B cell (primary cell): ENCODE measurements around the gene SLC50A1. TPM values are rescaled to one million over a fixed set of nuclear protein-coding genes. Genes with fewer than 3 reads are reported as not detected.
"Not testable (repeated sequence)": the region's sequence is repeated elsewhere in the genome, so short reads cannot be mapped to it uniquely, and the experiment has no call there.

ENCODE experiments used
- ATAC-seq: fragments of 200-7000 bp; cut with Tn5 transposase; one replicate; pipeline ENCODE4 v1.10.0; 2021; ENCODE audit warnings: low read depth, mild to moderate bottlenecking, moderate number of reproducible peaks, moderate library complexity
- CTCF ChIA-PET: fragments of 350-600 bp; sonication (Branson Sonifier 250); formaldehyde crosslinking; loops from one replicate; lab custom pipeline; 2021; ENCODE audit warnings: antibody characterized with exemption, inconsistent platforms; lab: Charles Lee
- POLR2A ChIA-PET: fragments of 350-600 bp; sonication (Branson Sonifier 250); formaldehyde crosslinking; loops from one replicate; lab custom pipeline; 2021; ENCODE audit warnings: antibody characterized with exemption; lab: Charles Lee
- DNase-seq: peaks from one replicate; pipeline ENCODE4 v3.0.0; 2013
- H2AFZ ChIP-seq: 2 replicates; pipeline ENCODE4 v1.6.1; 2012; ENCODE audit warnings: mild to moderate bottlenecking, low read depth, low read length; ENCODE audit not compliant: insufficient read depth, poor library complexity, severe bottlenecking
- H3K27ac ChIP-seq, 2 donors: 1 replicate in 1 of 2; 2 replicates in 1 of 2; pipeline ENCODE4 v1.5.1; 2012 to 2013; ENCODE audit warnings: low read length in 2 of 2, mild to moderate bottlenecking in 2 of 2, moderate library complexity in 1 of 2
- H3K27me3 ChIP-seq, 4 experiments: fragments of 200-600 bp in 1 of 4; sonication (generic) in 1 of 4; replicated peaks in 1 of 4; 1 replicate in 2 of 4; 2 replicates in 2 of 4; pipeline versions ENCODE4 v1.6.1 to v1.7.0; 2013 to 2016; ENCODE audit warnings: low read length in 3 of 4, mild to moderate bottlenecking in 2 of 4, mixed read lengths in 1 of 4, moderate library complexity in 1 of 4; ENCODE audit not compliant: insufficient read depth in 4 of 4, control insufficient read depth in 3 of 4; ENCODE audit errors: control extremely low read depth in 1 of 4
- H3K36me3 ChIP-seq, 2 experiments: replicated peaks in 1 of 2; 1 replicate in 1 of 2; 2 replicates in 1 of 2; pipeline versions ENCODE4 v1.6.1 to v1.7.1; 2013; ENCODE audit warnings: low read length in 1 of 2; ENCODE audit not compliant: insufficient read depth in 2 of 2, control insufficient read depth in 1 of 2; ENCODE audit errors: control extremely low read depth in 1 of 2, extremely low read depth in 1 of 2
- H3K4me1 ChIP-seq, 2 donors: fragments of 200-600 bp in 1 of 2; sonication (generic) in 1 of 2; 1 replicate in 1 of 2; 2 replicates in 1 of 2; pipeline versions ENCODE4 v1.5.1 to v1.6.1; 2013 to 2017; ENCODE audit warnings: low read length in 2 of 2; ENCODE audit not compliant: control insufficient read depth in 2 of 2, insufficient read depth in 2 of 2
- H3K4me2 ChIP-seq: replicated peaks from 2 replicates; pipeline ENCODE3; 2012; ENCODE audit warnings: mild to moderate bottlenecking, low read depth, low read length; ENCODE audit not compliant: poor library complexity, severe bottlenecking
- H3K4me3 ChIP-seq, 5 experiments: fragments of 200-600 bp in 1 of 5; sonication (generic) in 1 of 5; 1 replicate in 3 of 5; 2 replicates in 2 of 5; pipeline versions ENCODE4 v1.5.1 to v1.7.0; 2011 to 2016; ENCODE audit warnings: low read length in 4 of 5, mild to moderate bottlenecking in 4 of 5, low read depth in 2 of 5, control low read depth in 1 of 5, moderate library complexity in 1 of 5; ENCODE audit not compliant: insufficient read depth in 1 of 5; ENCODE audit errors: control extremely low read depth in 1 of 5, extremely low read depth in 1 of 5
- H3K79me2 ChIP-seq: fragments of 200-600 bp; sonication (generic); one replicate; pipeline ENCODE4 v1.6.0; 2016; ENCODE audit warnings: low read length; ENCODE audit not compliant: control insufficient read depth, insufficient read depth
- H3K9ac ChIP-seq: fragments of 200-600 bp; sonication (generic); 2 replicates; pipeline ENCODE4 v1.6.1; 2017; ENCODE audit warnings: mild to moderate bottlenecking, low read length, moderate library complexity
- H3K9me3 ChIP-seq, 3 donors: one replicate each; pipeline versions ENCODE4 v1.6.1 to v1.7.1; 2013; ENCODE audit warnings: low read length in 2 of 3; ENCODE audit not compliant: control insufficient read depth in 2 of 3, insufficient read depth in 1 of 3; ENCODE audit errors: control extremely low read depth in 1 of 3
- H4K20me1 ChIP-seq: 2 replicates; pipeline ENCODE4 v1.6.0; 2012; ENCODE audit warnings: mild to moderate bottlenecking, low read length; ENCODE audit not compliant: insufficient read depth, control insufficient read depth, poor library complexity, severe bottlenecking
- H3K27ac Mint-ChIP-seq: one replicate; pipeline ENCODE4 v1.8.0; 2021; ENCODE audit warnings: mixed read lengths
- H3K27me3 Mint-ChIP-seq: one replicate; pipeline ENCODE4 v1.8.0; 2021; ENCODE audit warnings: mixed read lengths
- H3K4me1 Mint-ChIP-seq: one replicate; pipeline ENCODE4 v1.8.0; 2021; ENCODE audit warnings: mixed read lengths
- H3K4me3 Mint-ChIP-seq: one replicate; pipeline ENCODE4 v1.8.0; 2021; ENCODE audit warnings: mixed read lengths
- H3K9me3 Mint-ChIP-seq: one replicate; pipeline ENCODE4 v1.8.0; 2022; ENCODE audit warnings: mixed read lengths; ENCODE audit not compliant: insufficient read depth
- EZH2 ChIP-seq: IDR thresholded peaks from 2 replicates; pipeline ENCODE4 v1.6.1; 2012; ENCODE audit warnings: borderline replicate concordance, low read depth, mild to moderate bottlenecking, moderate library complexity, low read length; ENCODE audit not compliant: insufficient read depth, poor library complexity, severe bottlenecking
- WGBS: methylation state at CpG from one replicate; pipeline ENCODE4 v1.1.5; 2013; ENCODE audit warnings: missing lambda C conversion rate; ENCODE audit not compliant: insufficient coverage; 5-methylcytosine and 5-hydroxymethylcytosine counted together
- intact Hi-C: fragments of 100-400 bp; cut with micrococcal nuclease; formaldehyde crosslinking; loops from one replicate; pipeline ENCODE4 v1.10.0; 2022
- polyA plus RNA-seq: library from polyadenylated mRNA; depleted of rRNA; stranded (reverse); fragments of >200 nt; gene quantifications from 2 replicates; pipeline ENCODE4 v1.2.3, GENCODE V29; 2012
- total RNA-seq, 2 donors: library from RNA; stranded (reverse); fragments of 120-200 nt in 1 of 2; gene quantifications; 1 replicate in 1 of 2; 2 replicates in 1 of 2; pipeline versions ENCODE4 v1.2.3 to v1.2.4, GENCODE V29; 2013 to 2022
- TF ChIP-seq, protein P1 (sequence below): fragments of 200-600 bp; IDR thresholded peaks from one replicate; pipeline ENCODE4 v1.8.0; 2022; ENCODE audit warnings: antibody characterized with exemption, mild to moderate bottlenecking

SLC50A1 gene
- total and polyA plus RNA-seq, 2 donors (not counting 1 experiment from before 2014, with no cell fraction given), result 62.8 to 86.8 TPM

DNA sequence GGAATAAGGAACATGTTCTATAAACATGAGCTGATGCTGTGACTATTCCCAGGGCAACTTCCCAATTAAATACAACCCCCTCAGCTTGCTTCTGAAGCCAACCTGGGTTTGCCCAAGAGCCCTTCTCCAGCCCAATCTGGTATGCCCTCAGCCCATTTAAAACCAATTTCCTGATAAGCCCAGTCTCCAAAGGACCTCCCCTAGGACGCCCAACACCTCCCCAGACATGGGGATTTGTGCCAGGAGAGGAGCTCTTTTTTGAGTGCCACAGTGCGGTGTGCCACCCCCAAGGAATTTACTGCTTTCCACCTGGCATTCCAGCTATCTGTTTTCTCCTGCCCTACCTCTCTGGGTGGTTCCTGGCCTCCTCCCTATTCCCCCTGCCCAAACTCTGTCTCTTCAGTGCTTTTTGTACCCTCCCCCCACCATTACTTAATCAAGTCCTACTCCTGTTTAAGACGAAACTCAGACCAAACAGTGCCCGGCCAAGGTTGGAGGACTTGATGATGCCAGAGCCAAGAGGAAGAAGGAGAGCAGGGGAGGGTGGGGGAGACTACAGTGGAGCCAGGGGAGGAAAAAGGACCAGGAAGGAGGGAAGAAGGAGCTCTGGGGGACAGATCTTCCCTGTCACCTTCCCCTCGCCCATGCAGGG, 19.4 kb upstream of the SLC50A1 start:
- WGBS, result 50% methylated on average over 2 of the region's 5 CpGs
- H3K9me3 Mint-ChIP-seq, result no peaks in the 10 kb centered on the region
- peaks cover 0 to 7% (median 3%) of the 10 kb centered on the region in 4 experiments for H3K27me3 ChIP-seq
- no peak for ATAC-seq
- no peaks in the 10 kb centered on the region for H3K36me3 ChIP-seq
- no peaks in the 10 kb centered on the region for H3K4me1 Mint-ChIP-seq
- no peak overlapping the region for H2AFZ ChIP-seq
- TF ChIP-seq, protein P1, sequence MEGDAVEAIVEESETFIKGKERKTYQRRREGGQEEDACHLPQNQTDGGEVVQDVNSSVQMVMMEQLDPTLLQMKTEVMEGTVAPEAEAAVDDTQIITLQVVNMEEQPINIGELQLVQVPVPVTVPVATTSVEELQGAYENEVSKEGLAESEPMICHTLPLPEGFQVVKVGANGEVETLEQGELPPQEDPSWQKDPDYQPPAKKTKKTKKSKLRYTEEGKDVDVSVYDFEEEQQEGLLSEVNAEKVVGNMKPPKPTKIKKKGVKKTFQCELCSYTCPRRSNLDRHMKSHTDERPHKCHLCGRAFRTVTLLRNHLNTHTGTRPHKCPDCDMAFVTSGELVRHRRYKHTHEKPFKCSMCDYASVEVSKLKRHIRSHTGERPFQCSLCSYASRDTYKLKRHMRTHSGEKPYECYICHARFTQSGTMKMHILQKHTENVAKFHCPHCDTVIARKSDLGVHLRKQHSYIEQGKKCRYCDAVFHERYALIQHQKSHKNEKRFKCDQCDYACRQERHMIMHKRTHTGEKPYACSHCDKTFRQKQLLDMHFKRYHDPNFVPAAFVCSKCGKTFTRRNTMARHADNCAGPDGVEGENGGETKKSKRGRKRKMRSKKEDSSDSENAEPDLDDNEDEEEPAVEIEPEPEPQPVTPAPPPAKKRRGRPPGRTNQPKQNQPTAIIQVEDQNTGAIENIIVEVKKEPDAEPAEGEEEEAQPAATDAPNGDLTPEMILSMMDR, result no peak
- TF ChIP-seq EZH2, result no peak
- CTCF ChIA-PET, result interaction anchor here (1.2 to 1.9 kb wide), 4 partner anchors 25 to 57 kb away, joined by 4 to 9 read pairs (median 4); partner anchors contain the start of gene KRTCAP2
- H3K4me1 ChIP-seq, result no peaks in the 10 kb centered on the region
- no peaks in the 10 kb centered on the region for H3K79me2 ChIP-seq
- intact Hi-C loops, result no loop called here
- no peaks in the 10 kb centered on the region for H3K9me3 ChIP-seq
- H3K9ac ChIP-seq, result no peak overlapping the region
- no peak overlapping the region for H3K4me2 ChIP-seq
- H3K4me3 ChIP-seq, result no peak overlapping the region
- H3K27ac ChIP-seq, result no peak overlapping the region
- H3K27ac Mint-ChIP-seq, result no peak overlapping the region
- DNase-seq, result no peak
- POLR2A ChIA-PET, result no interaction called here
- peaks cover 32% of the 10 kb centered on the region for H3K27me3 Mint-ChIP-seq
- no peaks in the 10 kb centered on the region for H4K20me1 ChIP-seq
- no peak overlapping the region for H3K4me3 Mint-ChIP-seq

DNA sequence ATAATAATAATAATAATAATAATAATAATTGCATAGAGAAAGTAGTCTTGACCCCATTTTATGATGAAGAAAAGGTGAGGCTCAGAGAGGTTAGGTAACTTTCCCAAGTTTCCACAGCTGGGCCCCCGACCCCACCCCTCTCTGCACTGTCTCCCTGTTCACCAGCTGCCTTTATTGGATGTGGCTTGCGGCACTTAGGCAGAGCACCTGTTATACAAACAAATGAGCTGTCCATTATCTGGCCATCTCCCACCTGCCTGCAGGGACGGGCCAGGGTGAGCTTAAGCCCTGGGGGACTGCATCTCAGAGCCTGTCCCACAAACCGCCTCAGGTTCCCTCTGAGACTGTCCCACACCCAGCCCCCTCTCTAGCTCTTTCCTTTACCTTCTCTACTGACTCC, 18.0 kb upstream of the SLC50A1 start:
- WGBS, result 96% methylated on average over 3 of the region's 4 CpGs
- Histone ChIP-seq H3K9ac (no peak overlapping the region), H3K4me1 (no peaks in the 10 kb centered on the region), H3K79me2 (no peaks in the 10 kb centered on the region), H3K4me3 (no peak overlapping the region), H3K27me3 (peaks cover 0 to 5% (median 2%) of the 10 kb centered on the region in 4 experiments), H3K36me3 (no peaks in the 10 kb centered on the region), H3K9me3 (no peaks in the 10 kb centered on the region), H3K27ac (no peak overlapping the region), H4K20me1 (no peaks in the 10 kb centered on the region), H3K4me2 (no peak overlapping the region), H2AFZ (no peak overlapping the region)
- Mint-ChIP-seq H3K27ac (no peak overlapping the region), H3K27me3 (peaks cover 38% of the 10 kb centered on the region), H3K4me3 (no peak overlapping the region), H3K9me3 (no peaks in the 10 kb centered on the region), H3K4me1 (no peaks in the 10 kb centered on the region)
- intact Hi-C loops, result no loop called here
- DNase-seq, result no peak
- no peak for ATAC-seq
- ChIA-PET CTCF (interaction anchor here (0.5 to 1.5 kb wide), 2 partner anchors 26 to 50 kb away, joined by 3 to 5 read pairs; no protein-coding TSS in a partner anchor), POLR2A (no interaction called here)
- TF ChIP-seq, protein P1, result no peak
- no peak for TF ChIP-seq EZH2

DNA sequence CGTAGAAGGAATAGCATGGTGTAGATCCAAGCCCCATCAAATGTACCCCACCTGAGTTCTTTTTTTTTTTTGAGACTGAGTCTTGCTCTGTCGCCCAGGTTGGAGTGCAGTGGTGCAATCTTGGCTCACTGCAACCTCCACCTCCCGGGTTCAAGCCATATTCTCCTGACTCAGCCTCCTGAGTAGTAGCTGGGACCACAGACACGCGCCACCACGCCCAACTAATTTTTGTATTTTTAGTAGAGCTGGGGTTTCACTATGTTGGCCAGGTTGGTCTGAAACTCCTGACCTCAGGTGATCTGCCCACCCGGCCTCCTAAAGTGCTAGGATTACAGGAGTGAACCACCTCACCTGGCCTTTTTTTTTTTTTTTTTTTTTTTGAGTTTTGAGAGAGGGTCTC, 17.6 kb upstream of the SLC50A1 start:
- H3K9me3 Mint-ChIP-seq, intact Hi-C loops, H3K36me3 ChIP-seq, H3K27ac ChIP-seq, POLR2A ChIA-PET, DNase-seq, H4K20me1 ChIP-seq, H3K4me1 Mint-ChIP-seq, ATAC-seq, H3K4me2 ChIP-seq, H3K4me3 Mint-ChIP-seq, H3K9ac ChIP-seq, H3K27ac Mint-ChIP-seq, H3K79me2 ChIP-seq, H3K4me3 ChIP-seq, H3K9me3 ChIP-seq, H3K4me1 ChIP-seq, H3K27me3 ChIP-seq, H2AFZ ChIP-seq: not testable (repeated sequence)
- H3K27me3 Mint-ChIP-seq, result peaks cover 38% of the 10 kb centered on the region
- WGBS, result 83% methylated on average over 1 of the region's 7 CpGs
- CTCF ChIA-PET, result interaction anchor here (0.5 to 1.5 kb wide), 2 partner anchors 26 to 49 kb away, joined by 3 to 5 read pairs; no protein-coding TSS in a partner anchor
